Measurements from ENCODE around the gene MRTFA. TPM values are rescaled to one million over a fixed set of nuclear protein-coding genes. Genes with fewer than 3 reads are reported as not detected.
"Not testable (repeated sequence)": the region's sequence is repeated elsewhere in the genome, so short reads cannot be mapped to it uniquely, and the experiment has no call there.

Gene MRTFA
- total RNA-seq, 1 experiment from 2014 or later = 28.0 TPM

DNA sequence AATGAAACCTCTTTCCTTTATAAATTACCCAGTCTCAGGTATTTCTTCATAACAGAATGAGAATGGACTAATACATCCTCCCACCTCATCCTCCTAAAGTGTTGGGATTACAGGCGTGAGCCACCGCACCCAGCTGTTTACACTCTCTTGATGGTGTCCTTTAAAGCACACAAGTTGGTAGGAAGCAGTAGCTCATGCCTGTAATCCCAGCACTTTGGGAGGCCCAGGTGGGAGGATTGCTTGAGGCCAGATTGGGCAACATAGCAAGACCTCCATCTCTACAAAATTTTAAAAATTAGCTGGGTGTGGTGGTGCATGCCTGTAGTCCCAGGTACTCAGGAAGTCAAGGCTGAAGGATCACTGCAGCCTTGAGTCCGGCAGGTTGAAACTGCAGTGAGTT, 19.4 kb upstream of the MRTFA start:
- CTCF ChIA-PET = interaction anchor here (1.2 kb wide), 1 partner anchor 219 kb away, joined by 4 read pairs; no protein-coding TSS in a partner anchor
- POLR2A ChIA-PET; H3K4me2 ChIP-seq (ENCODE audit: low read length): not testable (repeated sequence)

DNA sequence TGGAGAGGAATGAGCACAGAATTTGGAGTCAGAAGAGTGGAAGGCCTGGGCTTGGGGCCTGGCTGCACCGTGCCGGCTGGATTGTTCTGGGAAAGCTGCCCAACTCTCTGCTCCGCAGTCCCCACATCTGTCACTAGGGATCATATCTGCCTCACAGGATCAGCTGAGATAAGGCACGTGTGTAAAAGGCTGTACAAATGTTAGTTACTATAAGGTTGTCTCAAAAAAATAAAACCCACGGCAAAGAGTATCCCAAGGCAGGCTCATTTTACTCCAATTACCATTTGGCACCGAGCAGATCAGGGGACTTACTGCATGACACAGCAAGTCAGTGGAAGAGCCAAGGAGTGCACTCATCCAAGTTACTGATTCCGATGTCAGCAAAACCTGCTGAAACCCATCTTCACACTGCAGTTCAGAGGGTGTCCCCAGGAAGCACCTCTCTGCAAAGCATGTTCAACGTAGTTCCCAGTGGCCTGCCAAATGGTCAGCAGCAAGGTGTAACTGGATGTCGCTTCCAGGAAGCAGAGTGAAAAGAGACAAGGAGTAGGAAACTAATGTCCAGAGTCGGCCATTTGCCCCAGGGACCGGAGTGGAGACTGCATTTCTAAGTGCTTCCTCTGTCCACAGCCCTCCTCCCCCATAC, 18.1 kb upstream of the MRTFA start:
- no TSS peak for BruUV-seq (replicated peaks)
- H2AFZ ChIP-seq (ENCODE audit: low read depth, low read length, poor library complexity, severe bottlenecking) = no peak overlapping the region
- H3K4me2 ChIP-seq (ENCODE audit: low read length) = no peak overlapping the region
- no peaks in the 10 kb centered on the region for H3K36me3 ChIP-seq (ENCODE audit: control insufficient read depth in 1 of 2, insufficient read depth in 2 of 2, low read length in 2 of 2)
- ChIA-PET POLR2A (interaction anchor here (0.6 kb wide), 1 partner anchor 10 kb away, joined by 5 read pairs; no protein-coding TSS in a partner anchor), RAD21 (ENCODE audit: low non-redundant PET in 1 of 2, low total read pairs in 2 of 2, uncharacterized antibody in 2 of 2, unreplicated experiment in 2 of 2) (no interaction called here), CTCF (interaction anchor here (1.0 kb wide), 1 partner anchor 106 kb away, joined by 5 read pairs; no protein-coding TSS in a partner anchor)
- DNase-seq (ENCODE audit: low read depth, low spot score) (no peak), ATAC-seq (no peak)
- H4K20me1 ChIP-seq (ENCODE audit: insufficient read depth) = no peaks in the 10 kb centered on the region
- no peak overlapping the region for H3K27ac ChIP-seq (ENCODE audit: low read depth, low read length)
- peaks cover 8 to 37% of the 10 kb centered on the region in 2 experiments for H3K4me1 ChIP-seq (ENCODE audit: control insufficient read depth in 1 of 2, insufficient read depth in 2 of 2, low read length in 2 of 2)
- intact Hi-C loops (cut with micrococcal nuclease) = loop anchor here (10.0 kb wide), 1 partner anchor 240 kb away; no protein-coding TSS in a partner anchor
- H3K27me3 ChIP-seq (ENCODE audit: insufficient read depth, low read length) = no peaks in the 10 kb centered on the region
- H3K9ac ChIP-seq (ENCODE audit: low read length) = no peak overlapping the region
- H3K4me3 ChIP-seq (replicated peaks in 1 of 2; ENCODE audit: low read depth in 1 of 2, low read length in 2 of 2) = no peak overlapping the region
- TF ChIP-seq RAD21 (IDR thresholded peaks at IDR 0.05; ENCODE audit: low read depth) (peak; percentile 53), CBX3 (IDR thresholded peaks at IDR 0.05; ENCODE audit: low read depth) (no peak)
- TF ChIP-seq, protein P1, sequence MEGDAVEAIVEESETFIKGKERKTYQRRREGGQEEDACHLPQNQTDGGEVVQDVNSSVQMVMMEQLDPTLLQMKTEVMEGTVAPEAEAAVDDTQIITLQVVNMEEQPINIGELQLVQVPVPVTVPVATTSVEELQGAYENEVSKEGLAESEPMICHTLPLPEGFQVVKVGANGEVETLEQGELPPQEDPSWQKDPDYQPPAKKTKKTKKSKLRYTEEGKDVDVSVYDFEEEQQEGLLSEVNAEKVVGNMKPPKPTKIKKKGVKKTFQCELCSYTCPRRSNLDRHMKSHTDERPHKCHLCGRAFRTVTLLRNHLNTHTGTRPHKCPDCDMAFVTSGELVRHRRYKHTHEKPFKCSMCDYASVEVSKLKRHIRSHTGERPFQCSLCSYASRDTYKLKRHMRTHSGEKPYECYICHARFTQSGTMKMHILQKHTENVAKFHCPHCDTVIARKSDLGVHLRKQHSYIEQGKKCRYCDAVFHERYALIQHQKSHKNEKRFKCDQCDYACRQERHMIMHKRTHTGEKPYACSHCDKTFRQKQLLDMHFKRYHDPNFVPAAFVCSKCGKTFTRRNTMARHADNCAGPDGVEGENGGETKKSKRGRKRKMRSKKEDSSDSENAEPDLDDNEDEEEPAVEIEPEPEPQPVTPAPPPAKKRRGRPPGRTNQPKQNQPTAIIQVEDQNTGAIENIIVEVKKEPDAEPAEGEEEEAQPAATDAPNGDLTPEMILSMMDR (IDR thresholded peaks at IDR 0.05 in 2 of 3, conservative IDR thresholded peaks at IDR 0.05 in 1 of 3; ENCODE audit: borderline replicate concordance in 1 of 3, insufficient read depth in 1 of 3, low read depth in 2 of 3, low read length in 2 of 3) = peak in 2 of 3 experiments; percentile 43; a peak in 4 of 6 replicates
- no peaks in the 10 kb centered on the region for H3K9me3 ChIP-seq (ENCODE audit: control insufficient read depth in 1 of 2, insufficient read depth in 1 of 2, low read depth in 1 of 2, low read length in 2 of 2)
- no peaks in the 10 kb centered on the region for H3K9me2 ChIP-seq (ENCODE audit: insufficient read depth)
- peaks cover 3% of the 10 kb centered on the region; the same call in 1 of the 2 replicates for H3K79me2 ChIP-seq (ENCODE audit: insufficient read depth, low read length)

More for the DNA sequence above, 19.4 kb upstream of the MRTFA start:
- H3K79me2 ChIP-seq (ENCODE audit: insufficient read depth, low read length); DNase-seq (ENCODE audit: low read depth, low spot score); H3K9ac ChIP-seq (ENCODE audit: low read length); H3K36me3 ChIP-seq (ENCODE audit: control insufficient read depth in 1 of 2, insufficient read depth in 2 of 2, low read length in 2 of 2); H3K9me3 ChIP-seq (ENCODE audit: control insufficient read depth in 1 of 2, insufficient read depth in 1 of 2, low read depth in 1 of 2, low read length in 2 of 2); ATAC-seq; H3K27me3 ChIP-seq (ENCODE audit: insufficient read depth, low read length); H3K9me2 ChIP-seq (ENCODE audit: insufficient read depth); H3K4me3 ChIP-seq (replicated peaks in 1 of 2; ENCODE audit: low read depth in 1 of 2, low read length in 2 of 2); H3K27ac ChIP-seq (ENCODE audit: low read depth, low read length); RAD21 ChIA-PET (ENCODE audit: low non-redundant PET in 1 of 2, low total read pairs in 2 of 2, uncharacterized antibody in 2 of 2, unreplicated experiment in 2 of 2); H4K20me1 ChIP-seq (ENCODE audit: insufficient read depth); H2AFZ ChIP-seq (ENCODE audit: low read depth, low read length, poor library complexity, severe bottlenecking); BruUV-seq (replicated peaks): not testable (repeated sequence)
- intact Hi-C loops (cut with micrococcal nuclease) = loop anchor here (10.0 kb wide), 1 partner anchor 239 kb away; no protein-coding TSS in a partner anchor
- peaks cover 7 to 36% of the 10 kb centered on the region in 2 experiments for H3K4me1 ChIP-seq (ENCODE audit: control insufficient read depth in 1 of 2, insufficient read depth in 2 of 2, low read length in 2 of 2)
